Activated T-cell treated with anti-CD3 and anti-CD28 coated beads, Interleukin-2, amount 50 U/mL, for 1 hour (primary cell): Measurements from ENCODE around the gene HRK.

ENCODE experiments used
- DNase-seq: peaks from one replicate; pipeline ENCODE4 v3.0.0-alpha.2; 2020

HRK gene

GRCh38 chr12:116881325-116881876, at the start of gene HRK:
Gene HRK (minus strand): TSS chr12:116881441. CDS start chr12:116881307, 134 bp downstream.
- DNase-seq: peak; percentile 19

GRCh38 chr12:116929885-116930284, 48.6 kb upstream of the HRK start:
- no peak for DNase-seq

GRCh38 chr12:116928504-116928903, 47.3 kb upstream of the HRK start:
- no peak for DNase-seq

- DNase-seq: no peak
Measured at GRCh38 chr12:116927244-116927940, 46.2 kb upstream of the HRK start.

- no peak for DNase-seq
Measured at GRCh38 chr12:116926283-116927243, 45.3 kb upstream of the HRK start.

GRCh38 chr12:116924558-116925453, 43.6 kb upstream of the HRK start:
- DNase-seq: no peak

GRCh38 chr12:116922194-116922897, 41.1 kb upstream of the HRK start:
- no peak for DNase-seq

GRCh38 chr12:116920939-116921338, 39.7 kb upstream of the HRK start:
- no peak for DNase-seq

- DNase-seq: no peak
Measured at GRCh38 chr12:116919706-116920485, 38.7 kb upstream of the HRK start.

- DNase-seq: no peak
Measured at GRCh38 chr12:116919247-116919661, 38.0 kb upstream of the HRK start.

GRCh38 chr12:116918464-116918863, 37.2 kb upstream of the HRK start:
- no peak for DNase-seq

- peak; percentile 34 for DNase-seq
Measured at GRCh38 chr12:116916714-116917114, 35.5 kb upstream of the HRK start.

GRCh38 chr12:116916122-116916521, 34.9 kb upstream of the HRK start:
- DNase-seq: no peak

- DNase-seq: no peak
Measured at GRCh38 chr12:116915326-116915725, 34.1 kb upstream of the HRK start.

GRCh38 chr12:116910645-116911451, 29.6 kb upstream of the HRK start, which contains the start of gene FBXW8:
Gene FBXW8 (plus strand): TSS chr12:116910950. CDS start chr12:116911038, 88 bp downstream.
- peak; percentile 69 for DNase-seq

- no peak for DNase-seq
Measured at GRCh38 chr12:116910280-116910644, 29.0 kb upstream of the HRK start.

GRCh38 chr12:116906285-116906684, 25.0 kb upstream of the HRK start:
- DNase-seq: no peak

- no peak for DNase-seq
Measured at GRCh38 chr12:116903818-116904217, 22.6 kb upstream of the HRK start.

- no peak for DNase-seq
Measured at GRCh38 chr12:116901612-116902011, 20.4 kb upstream of the HRK start.

GRCh38 chr12:116898669-116899068, 17.4 kb upstream of the HRK start:
- DNase-seq: no peak
